ENCODE data around the gene ARAP1.
A peak's percentile ranks its signal among the peaks of the same experiment; 100 is the strongest.

Gene ARAP1

DNA sequence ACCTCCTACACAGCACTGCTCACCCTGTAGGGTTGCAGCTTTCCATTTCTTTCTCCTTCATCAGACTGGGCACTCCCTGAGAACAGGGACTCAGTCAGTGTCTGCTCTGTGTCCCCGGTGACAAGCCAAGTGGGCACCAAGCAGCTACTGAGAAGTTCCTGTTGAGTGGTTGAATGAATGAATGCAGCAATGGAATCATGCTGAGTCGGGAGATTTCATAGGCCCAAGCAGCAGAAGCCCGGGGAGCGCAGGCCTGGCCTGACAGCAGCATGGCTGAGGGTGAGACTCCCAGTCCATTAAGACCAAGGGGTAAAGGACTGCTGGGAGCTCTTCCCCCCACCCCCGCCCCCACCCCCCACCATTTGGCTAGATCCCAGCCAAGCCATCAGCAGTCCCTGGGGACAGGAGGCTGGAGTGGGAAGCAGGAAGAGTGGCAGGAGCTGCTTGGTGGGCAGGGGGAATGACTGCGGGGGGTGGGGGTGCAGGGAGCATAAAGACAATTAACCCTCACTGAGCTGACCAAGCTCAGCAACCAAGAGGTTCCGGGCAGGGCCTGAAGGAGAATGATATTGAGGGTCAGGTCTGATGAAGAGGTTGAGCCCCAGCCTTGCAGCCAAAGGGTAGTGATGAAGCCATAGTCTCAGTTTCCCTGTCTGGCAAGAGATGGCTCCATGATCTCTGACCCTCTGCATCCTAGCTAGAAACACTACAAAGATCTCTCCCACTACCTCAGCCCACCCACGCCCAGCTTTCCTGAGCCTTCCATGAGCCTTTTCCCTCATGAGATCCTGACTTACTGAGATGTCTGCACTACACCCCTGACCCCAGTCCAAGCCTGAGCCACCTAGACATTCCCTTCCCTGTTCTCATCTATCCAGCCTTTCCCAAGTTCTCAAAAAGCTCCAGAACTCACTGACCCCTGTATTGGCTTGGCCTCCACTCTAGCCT, 80.8 kb downstream of the ARAP1 start:
- DNase-seq (ENCODE audit: insufficient read length): no peak
- TF ChIP-seq POLR2AphosphoS5 (IDR thresholded peaks at IDR 0.05; ENCODE audit: low read depth, low read length) (no peak), POLR2A (IDR thresholded peaks at IDR 0.05; ENCODE audit: low read depth, low read length) (no peak), TAF1 (IDR thresholded peaks at IDR 0.05; ENCODE audit: borderline replicate concordance, low read depth, low read length) (no peak)
- FAIRE-seq: no peak

DNA sequence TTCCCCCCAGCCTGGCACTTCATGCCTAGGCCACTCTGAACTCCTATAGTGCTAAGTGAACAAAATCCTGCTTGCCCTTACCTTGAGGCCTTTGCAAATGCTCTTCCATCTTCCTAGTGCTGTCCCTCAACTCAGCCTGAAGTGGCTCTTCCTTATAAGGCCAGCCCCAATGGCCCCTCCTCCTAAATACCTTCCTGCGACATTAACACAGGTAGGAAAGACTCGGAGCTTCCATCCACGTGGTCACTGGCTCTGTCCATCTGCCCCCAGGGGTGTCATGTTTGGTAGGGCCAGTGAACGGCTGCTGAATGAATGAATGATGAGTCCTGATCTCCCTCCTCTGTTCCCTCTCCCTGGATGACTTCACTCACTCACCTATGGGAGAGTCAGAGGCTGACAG, 82.2 kb downstream of the ARAP1 start:
- TF ChIP-seq TAF1 (IDR thresholded peaks at IDR 0.05; ENCODE audit: borderline replicate concordance, low read depth, low read length) (no peak), POLR2A (IDR thresholded peaks at IDR 0.05; ENCODE audit: low read depth, low read length) (no peak), POLR2AphosphoS5 (IDR thresholded peaks at IDR 0.05; ENCODE audit: low read depth, low read length) (no peak)
- DNase-seq (ENCODE audit: insufficient read length) (no peak), FAIRE-seq (no peak)

DNA sequence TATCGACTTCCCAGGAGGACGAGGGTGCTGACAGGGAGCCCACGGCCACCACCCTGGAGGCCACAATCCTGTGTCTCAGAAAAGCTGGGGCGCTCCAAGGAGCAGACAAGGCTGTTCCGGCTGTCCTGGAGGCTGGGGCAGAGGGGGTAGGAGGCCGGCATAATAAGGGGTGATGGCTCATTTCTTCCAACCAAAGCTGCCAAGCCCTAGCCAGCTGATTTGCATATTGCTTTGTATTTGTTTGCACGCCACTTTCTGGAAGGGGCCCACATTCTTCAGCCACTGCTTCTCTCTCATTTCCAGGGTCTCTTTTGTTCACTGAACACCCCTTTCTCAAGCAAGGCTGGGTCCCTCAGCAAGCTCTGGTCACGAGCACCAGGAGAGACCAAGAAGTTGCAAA, 82.7 kb downstream of the ARAP1 start:
- FAIRE-seq: peak; percentile 69
- no peak for DNase-seq (ENCODE audit: insufficient read length)
- TF ChIP-seq POLR2AphosphoS5 (IDR thresholded peaks at IDR 0.05; ENCODE audit: low read depth, low read length): no peak
- TF ChIP-seq TAF1 (IDR thresholded peaks at IDR 0.05; ENCODE audit: borderline replicate concordance, low read depth, low read length): no peak
- TF ChIP-seq POLR2A (IDR thresholded peaks at IDR 0.05; ENCODE audit: low read depth, low read length): no peak

DNA sequence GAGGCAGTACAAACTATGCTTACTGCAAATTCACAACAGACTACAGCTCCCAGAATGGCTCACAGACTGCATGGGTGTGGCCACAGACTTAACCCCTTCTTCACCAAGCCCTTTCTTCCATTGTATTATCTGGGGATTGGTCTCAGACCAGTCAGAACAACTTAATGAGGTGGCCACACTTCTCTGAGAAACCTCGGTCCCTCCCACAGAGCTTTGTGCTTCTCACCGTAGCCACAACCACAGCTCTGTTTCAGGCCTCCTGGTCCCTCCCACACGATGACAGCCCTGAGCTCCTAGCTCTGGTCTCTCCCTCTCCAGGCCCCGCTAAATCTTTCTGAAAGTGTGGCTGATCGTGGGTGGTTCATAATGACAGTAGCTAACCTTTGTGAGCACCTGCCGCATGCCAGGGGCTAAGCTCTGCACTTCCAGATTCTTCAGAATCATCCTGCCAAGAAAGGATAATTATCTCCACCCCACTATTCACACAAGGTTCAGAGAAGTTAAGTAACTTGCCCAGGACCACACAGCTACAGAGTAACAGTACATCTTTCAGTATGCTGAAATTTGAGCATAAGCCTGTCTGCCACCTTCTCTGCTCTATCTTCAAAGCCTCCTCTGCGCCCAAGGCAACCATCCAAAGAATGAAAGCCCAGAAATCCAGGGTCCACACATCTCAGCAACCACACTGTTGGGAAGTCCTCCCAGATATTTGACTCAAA, 83.4 kb downstream of the ARAP1 start:
- TF ChIP-seq POLR2A (IDR thresholded peaks at IDR 0.05; ENCODE audit: low read depth, low read length): no peak
- FAIRE-seq: peak; percentile 96

DNA sequence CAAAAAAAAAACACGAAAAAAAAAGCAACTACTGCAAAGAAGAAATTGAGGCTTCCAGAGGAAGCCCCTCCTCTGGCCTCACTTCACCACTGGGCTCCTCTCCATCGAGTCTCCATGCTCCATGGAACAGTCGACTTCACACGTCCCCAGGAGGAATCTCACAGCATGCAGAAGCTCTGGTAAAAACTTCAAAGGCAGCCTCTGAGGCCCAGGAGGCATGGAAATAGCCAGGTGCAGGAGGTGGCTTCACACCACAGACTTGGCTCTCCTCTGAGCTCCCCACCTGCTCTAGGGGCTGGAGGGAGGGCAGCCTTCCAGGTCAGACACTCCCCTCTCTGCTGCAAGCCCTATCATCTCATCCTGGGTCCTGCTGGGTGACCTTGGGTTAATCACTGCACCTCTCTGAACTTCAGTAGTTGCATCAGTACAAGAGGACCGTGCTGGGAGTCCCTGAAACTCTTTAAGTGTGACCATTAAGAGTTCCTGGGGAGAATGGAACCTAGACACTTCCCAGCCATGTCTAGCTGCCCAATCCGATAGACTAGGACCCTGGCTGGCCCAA, 86.2 kb downstream of the ARAP1 start:
- no peak for DNase-seq (ENCODE audit: insufficient read length)
- TF ChIP-seq POLR2AphosphoS5 (IDR thresholded peaks at IDR 0.05; ENCODE audit: low read depth, low read length) (no peak), TAF1 (IDR thresholded peaks at IDR 0.05; ENCODE audit: borderline replicate concordance, low read depth, low read length) (no peak), POLR2A (IDR thresholded peaks at IDR 0.05; ENCODE audit: low read depth, low read length) (no peak)
- FAIRE-seq: no peak

More for the DNA sequence above, 83.4 kb downstream of the ARAP1 start:
- DNase-seq (ENCODE audit: insufficient read length): peak; percentile 85

DNA sequence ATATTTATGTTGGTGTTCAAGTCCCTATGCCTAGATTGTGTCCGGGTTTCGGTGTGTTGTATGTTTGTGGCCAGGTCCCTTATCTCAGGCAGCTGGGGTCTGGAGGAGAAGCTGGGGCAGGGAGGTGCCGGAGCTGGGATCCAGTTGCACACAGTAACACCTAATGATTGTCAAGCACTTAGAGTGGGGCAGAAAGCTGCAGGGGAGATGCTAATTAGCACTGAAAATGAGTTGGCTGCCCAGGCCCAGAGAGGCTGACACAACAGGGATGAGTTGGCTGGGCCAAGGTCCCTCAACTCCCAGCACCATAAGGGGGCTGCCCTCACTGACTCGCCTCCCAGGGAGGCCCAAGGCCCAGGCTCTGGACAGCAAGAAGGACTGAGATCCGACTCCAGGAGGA, 90.2 kb downstream of the ARAP1 start:
- TF ChIP-seq POLR2A (IDR thresholded peaks at IDR 0.05; ENCODE audit: low read depth, low read length): no peak
- no peak for TF ChIP-seq TAF1 (IDR thresholded peaks at IDR 0.05; ENCODE audit: borderline replicate concordance, low read depth, low read length)
- no peak for TF ChIP-seq POLR2AphosphoS5 (IDR thresholded peaks at IDR 0.05; ENCODE audit: low read depth, low read length)
- DNase-seq (ENCODE audit: insufficient read length) (no peak), FAIRE-seq (no peak)

DNA sequence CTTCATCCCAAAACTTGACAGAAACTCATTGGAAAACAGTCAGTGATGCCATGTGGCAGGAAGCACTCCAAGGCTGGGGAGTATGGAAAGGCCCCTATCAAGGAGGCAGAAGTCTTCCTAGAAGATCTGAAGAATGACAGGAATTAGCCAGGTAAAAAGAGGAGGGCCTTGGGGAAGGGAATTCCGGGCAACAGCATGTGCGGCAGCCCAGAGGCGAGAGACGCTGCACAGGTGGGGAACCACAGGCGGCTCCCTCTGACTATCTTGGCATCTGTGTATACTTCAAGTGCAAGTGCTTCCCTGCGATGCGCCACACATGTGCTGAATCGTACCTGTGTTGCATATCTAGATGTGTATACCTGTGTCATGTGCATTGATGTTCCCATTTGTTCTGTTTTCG, 90.7 kb downstream of the ARAP1 start:
- no peak for TF ChIP-seq POLR2A (IDR thresholded peaks at IDR 0.05; ENCODE audit: low read depth, low read length)
- no peak for TF ChIP-seq POLR2AphosphoS5 (IDR thresholded peaks at IDR 0.05; ENCODE audit: low read depth, low read length)
- no peak for TF ChIP-seq TAF1 (IDR thresholded peaks at IDR 0.05; ENCODE audit: borderline replicate concordance, low read depth, low read length)
- FAIRE-seq (no peak), DNase-seq (ENCODE audit: insufficient read length) (no peak)

DNA sequence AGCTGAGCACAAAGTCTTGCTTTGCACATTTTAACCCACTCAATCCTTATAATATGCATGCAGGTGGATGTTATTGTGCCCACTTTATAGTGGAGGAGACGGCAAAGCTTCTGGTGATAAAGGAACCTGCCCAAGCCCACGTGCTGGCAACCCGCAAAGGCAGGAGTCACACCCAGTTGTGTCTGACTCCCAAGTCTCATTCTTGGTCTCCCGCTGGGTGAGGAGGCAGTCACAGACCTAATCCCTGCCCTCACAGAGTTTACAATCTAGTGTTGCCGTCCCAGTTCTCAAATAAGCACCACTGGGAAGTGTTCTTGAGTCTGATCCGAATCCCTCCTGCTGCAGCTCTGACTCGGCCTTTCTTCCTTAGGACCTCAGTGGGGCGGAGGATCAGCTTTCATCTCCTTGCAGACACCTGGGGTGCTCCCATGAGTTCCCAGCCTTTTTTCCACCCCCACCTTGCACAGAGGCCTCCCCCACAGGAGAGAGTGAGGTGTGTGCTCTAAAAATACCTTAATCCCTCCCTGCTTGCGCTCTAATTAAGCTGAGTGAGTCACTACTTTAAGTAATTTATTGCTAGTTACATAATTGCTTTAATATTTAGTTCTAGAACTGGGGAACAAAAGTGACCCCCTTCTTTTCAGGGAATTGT, 93.1 kb downstream of the ARAP1 start:
- DNase-seq (ENCODE audit: insufficient read length) (no peak), FAIRE-seq (no peak)
- TF ChIP-seq TAF1 (IDR thresholded peaks at IDR 0.05; ENCODE audit: borderline replicate concordance, low read depth, low read length) (no peak), POLR2A (IDR thresholded peaks at IDR 0.05; ENCODE audit: low read depth, low read length) (no peak), POLR2AphosphoS5 (IDR thresholded peaks at IDR 0.05; ENCODE audit: low read depth, low read length) (no peak)

DNA sequence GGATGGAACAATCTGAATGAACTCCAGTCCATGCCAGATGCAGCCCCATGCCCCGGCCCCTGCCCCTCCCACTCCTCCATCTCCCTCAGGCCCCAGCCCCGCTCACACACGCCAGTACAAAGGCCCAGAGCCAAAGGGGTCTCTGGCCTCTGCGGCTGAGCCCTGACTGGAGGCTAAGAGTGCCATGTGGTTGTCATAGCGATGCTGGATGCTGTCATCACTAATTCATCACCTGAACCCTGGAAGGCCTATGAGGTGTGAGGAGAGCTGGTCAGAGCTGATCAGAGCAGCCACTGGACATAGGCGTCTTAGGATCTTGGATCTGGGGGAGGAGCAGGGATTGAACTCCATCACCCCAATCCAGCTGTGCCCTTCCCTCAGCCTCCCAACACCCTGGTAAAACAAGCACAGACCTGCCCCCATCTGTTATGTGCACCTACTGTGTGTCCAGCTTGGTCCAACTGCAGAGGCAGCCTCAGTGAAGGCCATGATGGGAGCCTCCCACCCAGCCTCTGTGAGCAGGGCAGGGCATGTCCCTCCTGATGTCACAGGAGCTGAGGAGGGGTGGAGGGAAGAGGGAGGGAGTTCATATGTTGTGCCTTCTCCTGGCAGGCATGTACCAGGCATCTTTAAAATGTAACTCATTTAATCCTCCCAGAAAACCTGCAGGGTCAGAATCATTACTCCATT, 94.7 kb downstream of the ARAP1 start:
- DNase-seq (ENCODE audit: insufficient read length): no peak
- FAIRE-seq: no peak
- TF ChIP-seq POLR2A (IDR thresholded peaks at IDR 0.05; ENCODE audit: low read depth, low read length) (no peak), TAF1 (IDR thresholded peaks at IDR 0.05; ENCODE audit: borderline replicate concordance, low read depth, low read length) (no peak), POLR2AphosphoS5 (IDR thresholded peaks at IDR 0.05; ENCODE audit: low read depth, low read length) (no peak)

DNA sequence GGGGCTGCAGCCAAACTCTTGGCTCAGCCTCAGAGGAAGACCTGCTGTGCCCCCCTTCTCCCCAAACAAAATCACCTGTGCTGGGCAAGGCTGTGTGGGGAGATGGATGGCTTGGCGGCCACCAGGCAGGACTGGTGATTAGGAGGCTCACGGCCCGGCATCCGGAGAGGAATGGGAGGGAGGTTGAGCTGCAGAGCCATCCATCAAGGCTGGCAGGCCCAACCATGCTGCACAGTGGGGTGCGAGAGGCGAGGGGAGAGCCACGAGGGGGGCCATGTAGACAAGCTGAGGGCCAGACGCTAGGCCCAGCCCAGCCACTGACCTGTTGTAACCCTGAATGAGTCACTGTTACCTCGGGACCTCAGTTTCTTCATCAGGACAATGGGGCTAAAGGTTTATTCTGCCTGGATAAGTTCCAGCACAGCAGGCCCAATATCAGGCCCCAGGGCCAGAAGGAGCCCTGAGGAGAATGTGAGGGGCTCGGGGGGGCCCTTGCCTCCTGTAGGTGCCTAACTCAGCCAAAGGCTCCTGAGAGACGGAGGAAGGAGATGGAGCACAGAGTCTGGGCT, 96.2 kb downstream of the ARAP1 start:
- FAIRE-seq: no peak
- no peak for DNase-seq (ENCODE audit: insufficient read length)
- no peak for TF ChIP-seq TAF1 (IDR thresholded peaks at IDR 0.05; ENCODE audit: borderline replicate concordance, low read depth, low read length)
- no peak for TF ChIP-seq POLR2A (IDR thresholded peaks at IDR 0.05; ENCODE audit: low read depth, low read length)
- TF ChIP-seq POLR2AphosphoS5 (IDR thresholded peaks at IDR 0.05; ENCODE audit: low read depth, low read length): no peak

Data from GM12892 (cell line).